Measurements from ENCODE around the gene PCBP3. TPM values are rescaled to one million over a fixed set of nuclear protein-coding genes. Genes with fewer than 3 reads are reported as not detected.

Gene PCBP3
- polyA plus RNA-seq, 1 donor from 2014 or later: 1.7 TPM

- no peaks in the 10 kb centered on the region for H3K79me2 ChIP-seq (replicated peaks; ENCODE audit: insufficient read depth, low read length)
- no peaks in the 10 kb centered on the region for H4K20me1 ChIP-seq (ENCODE audit: insufficient read depth)
- H3K9ac ChIP-seq (ENCODE audit: low read length): no peak overlapping the region
- H3K9me2 ChIP-seq (ENCODE audit: insufficient read depth, low read length): no peaks in the 10 kb centered on the region
- H3K4me3 ChIP-seq (ENCODE audit: low read length): no peak overlapping the region
- no peaks in the 10 kb centered on the region for H3K9me3 ChIP-seq (ENCODE audit: low read length)
- H3K4me2 ChIP-seq (ENCODE audit: low read length): no peak overlapping the region
- H3F3A ChIP-seq (ENCODE audit: insufficient read depth, low read length, poor library complexity, severe bottlenecking): no peaks in the 10 kb centered on the region
- H3K36me3 ChIP-seq (ENCODE audit: insufficient read depth, low read length): no peaks in the 10 kb centered on the region
- no peaks in the 10 kb centered on the region for H3K27me3 ChIP-seq (ENCODE audit: insufficient read depth, low read depth, low read length)
- no peak overlapping the region for H3K27ac ChIP-seq (ENCODE audit: low read length)
- H2AFZ ChIP-seq (ENCODE audit: low read depth, low read length): no peak overlapping the region
- TF ChIP-seq RAD21 (conservative IDR thresholded peaks at IDR 0.05) (no peak), CTCF (IDR thresholded peaks at IDR 0.05; ENCODE audit: poor library complexity, severe bottlenecking) (no peak), SMC3 (conservative IDR thresholded peaks at IDR 0.05; ENCODE audit: poor library complexity) (no peak), TAF1 (IDR thresholded peaks at IDR 0.05; ENCODE audit: low read depth) (no peak), REST (IDR thresholded peaks at IDR 0.05; ENCODE audit: borderline replicate concordance) (no peak), MXI1 (conservative IDR thresholded peaks at IDR 0.05; ENCODE audit: poor library complexity, severe bottlenecking) (no peak), EP300 (conservative IDR thresholded peaks at IDR 0.05; ENCODE audit: poor library complexity, severe bottlenecking) (no peak), EZH2 (IDR thresholded peaks at IDR 0.05; ENCODE audit: borderline replicate concordance, insufficient read depth, low read length, poor library complexity, severe bottlenecking) (no peak), POLR2AphosphoS5 (IDR thresholded peaks at IDR 0.05) (no peak)
Measured at GRCh38 chr21:45809421-45809820, 165.9 kb downstream of the PCBP3 start.

GRCh38 chr21:45811136-45811535 is 167.6 kb downstream of the PCBP3 start:
- Histone ChIP-seq H3K9me2 (ENCODE audit: insufficient read depth, low read length) (no peaks in the 10 kb centered on the region), H3K27ac (ENCODE audit: low read length) (no peak overlapping the region), H3F3A (ENCODE audit: insufficient read depth, low read length, poor library complexity, severe bottlenecking) (no peaks in the 10 kb centered on the region), H3K36me3 (ENCODE audit: insufficient read depth, low read length) (no peaks in the 10 kb centered on the region), H3K27me3 (ENCODE audit: insufficient read depth, low read depth, low read length) (no peaks in the 10 kb centered on the region), H3K79me2 (replicated peaks; ENCODE audit: insufficient read depth, low read length) (no peaks in the 10 kb centered on the region), H3K4me2 (ENCODE audit: low read length) (no peak overlapping the region), H3K9ac (ENCODE audit: low read length) (no peak overlapping the region), H2AFZ (ENCODE audit: low read depth, low read length) (no peak overlapping the region), H3K4me3 (ENCODE audit: low read length) (no peak overlapping the region), H4K20me1 (ENCODE audit: insufficient read depth) (no peaks in the 10 kb centered on the region), H3K9me3 (ENCODE audit: low read length) (no peaks in the 10 kb centered on the region)
- no peak for TF ChIP-seq EZH2 (IDR thresholded peaks at IDR 0.05; ENCODE audit: borderline replicate concordance, insufficient read depth, low read length, poor library complexity, severe bottlenecking)
- TF ChIP-seq REST (IDR thresholded peaks at IDR 0.05; ENCODE audit: borderline replicate concordance): no peak
- no peak for TF ChIP-seq TAF1 (IDR thresholded peaks at IDR 0.05; ENCODE audit: low read depth)
- TF ChIP-seq CTCF (IDR thresholded peaks at IDR 0.05; ENCODE audit: poor library complexity, severe bottlenecking): no peak
- no peak for TF ChIP-seq POLR2AphosphoS5 (IDR thresholded peaks at IDR 0.05)
- TF ChIP-seq EP300 (conservative IDR thresholded peaks at IDR 0.05; ENCODE audit: poor library complexity, severe bottlenecking): no peak
- no peak for TF ChIP-seq SMC3 (conservative IDR thresholded peaks at IDR 0.05; ENCODE audit: poor library complexity)
- no peak for TF ChIP-seq RAD21 (conservative IDR thresholded peaks at IDR 0.05)
- no peak for TF ChIP-seq MXI1 (conservative IDR thresholded peaks at IDR 0.05; ENCODE audit: poor library complexity, severe bottlenecking)

Data from neural cell (in vitro differentiated cells).